NCI-H146 treated with DMSO at 0.1 percent for 48 hours (cell line): Measurements from ENCODE around the gene ZFP36L2.

Experiments used
- DNase-seq: peaks from one replicate; lab custom pipeline; 2025; ENCODE audit not compliant: unreplicated experiment; lab: John Stamatoyannopoulos, UW

The ZFP36L2 gene

DNA sequence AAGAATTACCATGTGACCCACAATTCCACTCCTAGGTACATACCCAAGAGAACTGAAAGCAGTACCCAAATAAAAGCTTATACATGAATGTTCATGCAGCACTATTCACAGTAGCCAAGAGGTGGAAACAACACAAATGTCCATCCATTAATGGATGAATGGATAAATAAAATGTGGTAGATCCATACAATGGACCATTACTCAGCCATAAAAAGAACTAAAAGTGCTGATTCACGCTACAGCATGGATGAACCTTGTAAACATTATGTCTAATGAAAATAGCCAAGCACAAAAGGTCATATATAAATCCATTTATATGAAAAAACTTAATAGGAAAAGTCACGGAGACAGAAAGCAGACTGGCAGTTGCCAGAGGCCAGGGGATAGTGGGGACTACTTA, 23.6 kb upstream of the ZFP36L2 start:
- no peak for DNase-seq

DNA sequence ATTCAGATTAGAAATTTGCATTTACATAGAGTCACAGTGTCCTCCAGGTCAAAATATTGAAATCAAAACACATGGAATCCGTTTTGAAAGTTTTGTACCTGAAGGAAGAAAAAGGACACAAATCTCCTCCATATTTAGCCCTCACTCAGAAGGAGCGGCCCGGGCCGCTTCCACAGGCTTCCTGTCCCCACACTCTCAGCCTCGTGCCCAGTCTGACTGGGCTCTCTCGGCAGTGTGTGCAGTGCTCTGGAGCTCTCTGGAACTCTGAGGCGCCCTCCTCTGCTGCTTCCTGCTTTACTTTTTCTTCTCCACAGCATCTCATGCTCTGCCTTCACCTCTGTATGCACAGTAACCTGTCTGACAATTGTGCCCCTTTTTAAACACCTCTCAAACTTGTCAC, 22.2 kb upstream of the ZFP36L2 start:
- DNase-seq = no peak

DNA sequence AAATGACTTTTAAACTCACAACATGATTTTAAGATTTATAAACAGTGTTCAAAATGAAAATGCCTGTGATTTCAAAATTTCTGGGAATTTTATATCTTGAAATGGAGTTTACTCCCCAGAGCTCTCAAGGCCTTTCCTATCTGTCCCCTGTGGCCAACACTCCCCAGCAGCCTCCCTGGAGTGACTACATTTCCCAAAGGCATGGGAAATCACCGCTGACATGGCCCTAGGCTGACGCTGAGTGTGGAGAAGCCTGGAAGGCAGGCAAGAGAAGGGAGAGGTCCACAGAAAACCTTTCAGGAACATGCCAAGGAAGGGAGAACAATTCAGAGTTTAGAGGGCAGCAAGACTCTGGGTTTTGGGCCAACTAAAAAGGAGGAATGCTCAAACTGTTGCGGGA, 20.2 kb upstream of the ZFP36L2 start:
- DNase-seq = no peak

- no peak for DNase-seq
These were observed 15.2 kb upstream of the ZFP36L2 start for GRCh38 chr2:43241558-43241957.

DNA sequence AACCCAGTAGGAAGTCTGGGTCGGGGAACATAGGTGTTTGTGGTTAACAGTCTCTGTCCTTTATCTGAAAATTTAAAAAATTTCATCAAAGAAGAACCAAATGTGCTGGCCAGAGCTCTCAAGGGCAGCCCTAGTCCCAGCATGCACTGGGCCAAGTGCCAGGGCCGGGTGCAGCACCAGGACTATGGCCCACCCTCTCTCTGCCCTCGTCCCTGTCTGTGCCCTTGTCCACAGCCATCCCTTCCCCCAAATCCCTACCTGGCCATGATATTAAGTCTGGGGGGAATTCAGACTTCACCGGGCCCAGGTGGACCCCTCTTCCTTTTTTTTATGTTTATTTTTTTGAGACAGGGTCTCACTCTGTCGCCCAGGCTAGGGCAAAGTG, 14.4 kb upstream of the ZFP36L2 start:
- no peak for DNase-seq

GRCh38 chr2:43239981-43240765, 13.8 kb upstream of the ZFP36L2 start:
- DNase-seq = no peak

GRCh38 chr2:43238813-43239212, 12.4 kb upstream of the ZFP36L2 start:
- DNase-seq = no peak

DNA sequence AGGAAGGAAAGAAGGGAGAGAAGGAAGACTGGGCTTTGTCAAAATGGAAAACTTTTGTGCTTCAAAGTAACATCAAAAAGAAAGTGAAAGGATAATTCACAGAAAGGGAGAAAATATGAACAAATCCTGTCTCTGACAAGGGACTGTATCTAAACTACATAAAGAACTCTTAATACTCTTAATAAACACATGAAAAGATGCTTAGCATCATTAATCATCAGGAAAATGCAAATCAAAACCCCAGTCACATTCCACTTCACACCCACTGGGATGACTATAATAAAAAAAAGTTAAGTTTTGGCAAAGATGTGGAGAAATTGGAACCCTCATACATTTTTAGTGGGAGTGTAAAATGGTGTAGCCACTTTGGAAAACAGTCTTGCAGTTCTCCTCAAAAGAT, 11.8 kb upstream of the ZFP36L2 start:
- DNase-seq = no peak

- no peak for DNase-seq
These were observed 7.1 kb upstream of the ZFP36L2 start for GRCh38 chr2:43233218-43234212.

- DNase-seq = no peak
These were observed 4.8 kb upstream of the ZFP36L2 start for GRCh38 chr2:43230951-43231827.

- no peak for DNase-seq
These were observed 4.0 kb upstream of the ZFP36L2 start for GRCh38 chr2:43230351-43230885.

GRCh38 chr2:43228756-43229659, 2.6 kb upstream of the ZFP36L2 start:
- peak; percentile 26 for DNase-seq

DNA sequence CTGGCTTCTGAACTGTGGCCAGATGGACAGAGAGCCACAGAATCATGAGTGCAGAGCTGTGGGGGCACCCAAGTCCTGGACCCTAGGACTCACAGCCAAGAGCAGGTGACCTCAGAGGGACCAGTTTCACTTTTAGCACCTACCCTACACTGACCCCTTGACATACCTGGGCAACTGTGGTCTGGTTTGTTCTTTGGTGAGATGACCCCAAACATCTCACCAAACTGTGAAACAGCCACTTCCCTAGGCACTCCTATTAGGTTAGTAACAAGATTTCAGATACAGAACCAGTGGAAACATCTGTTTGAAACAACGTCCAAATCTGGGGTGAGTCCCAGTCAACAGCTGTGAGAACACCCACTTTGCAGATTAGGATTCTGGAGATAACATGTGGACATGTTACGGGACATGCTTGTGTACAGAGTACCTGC, 1.9 kb upstream of the ZFP36L2 start:
- DNase-seq = no peak

GRCh38 chr2:43227830-43228281, 1.4 kb upstream of the ZFP36L2 start:
- DNase-seq = no peak

DNA sequence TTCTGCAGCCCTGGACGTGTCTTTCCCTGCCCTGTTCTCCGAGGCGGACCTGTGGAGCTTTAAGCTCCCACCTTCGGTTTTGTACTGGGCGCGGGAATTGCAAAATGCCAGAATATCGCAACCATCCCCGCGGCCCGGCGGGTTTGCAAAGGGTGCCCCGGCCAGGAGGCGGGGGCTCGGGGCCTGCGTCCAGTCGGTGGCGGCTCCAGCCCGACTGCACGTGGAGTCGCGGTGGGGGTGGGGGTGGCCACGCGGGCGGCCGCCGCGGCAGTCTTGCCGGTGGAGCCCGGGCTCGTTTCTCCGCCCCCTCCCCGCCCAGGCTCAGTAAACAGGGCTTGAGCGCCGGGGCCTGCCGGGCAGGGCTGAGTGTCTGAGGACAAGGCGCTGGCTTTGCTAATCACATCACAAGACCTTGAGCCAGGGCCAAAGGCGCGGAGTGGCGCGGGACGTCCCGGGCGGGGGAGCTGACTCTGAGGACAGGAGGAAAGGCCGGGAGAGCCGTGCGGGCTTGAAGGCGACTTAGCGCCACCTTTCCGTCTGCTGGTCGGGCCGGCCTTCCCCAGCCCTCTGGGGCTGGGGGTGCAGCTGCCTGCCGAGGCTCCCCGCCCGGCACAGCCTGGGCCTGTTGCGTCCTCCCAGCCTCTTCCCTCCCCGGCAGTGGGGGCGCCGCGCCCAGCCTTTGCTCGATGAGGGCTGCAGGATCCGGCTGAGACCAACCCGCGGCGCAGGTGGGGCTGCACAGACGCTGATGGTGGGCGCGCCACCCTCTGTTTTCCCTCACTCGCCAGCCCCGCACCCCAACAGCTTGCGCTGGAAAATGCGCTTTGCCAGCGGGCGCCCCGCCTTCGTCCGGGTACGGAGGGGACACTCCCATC, 786 bp upstream of the ZFP36L2 start:
- peak; percentile 53 for DNase-seq

DNA sequence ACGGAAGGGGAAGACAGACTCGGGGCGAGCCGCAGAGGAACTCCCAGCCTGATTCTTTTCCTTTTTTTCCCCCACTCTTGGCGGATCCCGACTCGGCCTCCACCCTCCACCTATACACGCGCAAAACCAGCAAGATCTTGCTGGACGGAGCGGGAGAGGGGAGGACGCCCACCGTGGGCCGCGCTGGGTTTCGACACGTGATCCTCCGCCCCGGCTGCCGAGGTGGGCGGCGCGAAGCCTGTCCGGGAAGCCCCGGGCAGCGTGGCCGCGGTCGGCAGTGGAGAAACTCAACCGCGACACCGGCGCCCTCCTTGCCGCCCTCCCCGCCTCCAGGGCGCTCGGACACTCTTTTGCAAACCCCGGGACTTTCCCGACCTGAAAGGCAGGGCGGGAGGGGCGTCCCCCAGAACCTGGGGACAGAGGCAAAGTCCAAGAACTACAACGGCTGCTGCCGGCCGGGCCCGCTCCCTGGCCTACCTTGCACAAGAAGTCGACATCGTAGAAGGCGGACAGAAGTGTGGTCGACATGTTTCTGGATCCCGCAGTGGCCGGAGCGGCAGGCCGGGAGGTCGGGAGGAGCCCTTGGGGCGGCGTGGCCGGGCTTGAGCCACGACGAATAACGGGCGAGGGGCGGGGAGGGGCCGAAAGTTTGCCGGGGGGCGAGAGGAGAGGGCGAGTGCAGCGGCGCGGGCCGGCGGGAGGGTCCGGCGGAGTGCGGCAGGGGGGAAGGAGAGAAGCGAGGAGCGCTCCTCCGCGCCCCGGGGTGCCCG, 433 bp downstream of the ZFP36L2 start:
- peak; percentile 50 for DNase-seq

DNA sequence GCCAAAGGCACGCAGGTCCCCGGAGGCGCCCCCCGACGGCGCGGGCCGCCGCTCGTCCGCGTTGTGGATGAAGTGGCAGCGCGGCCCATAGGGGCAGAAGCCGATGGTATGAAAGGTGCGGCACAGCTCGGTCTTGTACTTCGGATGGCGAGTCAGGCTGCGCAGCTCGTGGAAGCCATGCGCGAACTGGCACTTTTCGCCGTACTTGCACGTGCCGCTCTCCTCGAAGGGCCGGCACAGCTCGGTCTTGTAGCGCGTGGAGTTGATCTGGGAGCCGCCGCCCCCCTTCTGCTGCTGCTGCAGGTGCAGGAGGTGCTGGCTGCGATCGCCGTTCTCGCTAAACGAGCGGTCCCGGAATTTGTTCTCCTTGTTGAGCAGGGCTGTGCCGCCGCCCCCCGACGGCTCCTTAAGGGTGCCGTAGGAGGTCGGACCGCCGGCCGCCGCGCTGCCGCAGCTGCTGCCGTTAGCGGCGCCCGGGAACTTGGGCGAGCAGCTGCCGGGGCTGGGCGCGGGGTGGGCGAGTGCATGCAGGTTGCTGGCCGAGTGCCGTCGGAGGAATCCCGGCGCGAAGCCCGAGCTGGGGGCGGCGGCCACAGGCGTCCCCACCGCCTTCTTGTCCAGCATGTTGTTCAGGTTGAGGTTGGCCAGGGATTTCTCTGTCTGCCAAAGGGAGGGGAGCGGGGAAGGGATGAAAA, 1.2 kb downstream of the ZFP36L2 start:
- DNase-seq = no peak
